ENCODE data around the gene PRR20G. TPM values are rescaled to one million over a fixed set of nuclear protein-coding genes. Genes with fewer than 3 reads are reported as not detected.

The PRR20G gene
- total and polyA plus RNA-seq, 8 donors = not detected

DNA sequence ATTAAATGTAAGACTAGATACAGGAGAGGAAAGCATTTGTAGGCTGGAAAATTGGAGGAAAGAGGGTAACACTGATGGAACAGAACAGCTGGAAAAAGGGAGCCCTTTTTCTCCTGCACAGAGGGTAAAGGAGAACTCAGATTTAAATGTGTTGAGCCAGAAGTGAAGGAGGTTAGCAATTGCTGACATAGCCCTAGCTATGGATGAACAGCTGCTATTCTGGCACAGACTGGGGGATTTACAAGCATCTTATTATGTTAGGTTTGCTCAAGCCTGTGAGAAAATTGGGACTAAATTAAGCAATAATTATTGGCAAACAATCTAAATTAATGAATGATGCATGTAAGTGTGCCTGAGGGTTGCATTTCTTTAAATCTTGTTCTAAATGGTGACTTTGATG is 40.6 kb upstream of the PRR20G start:
- Histone ChIP-seq H3K36me3 (no peaks in the 10 kb centered on the region), H3K27me3 (no peaks in the 10 kb centered on the region), H3K4me1 (no peaks in the 10 kb centered on the region), H3K4me3 (no peak overlapping the region), H3K9me3 (peaks cover 0 to 23% of the 10 kb centered on the region in 2 donors), H3K27ac (no peak overlapping the region)
- DNase-seq (peak in 2 of 4 donors; percentile 17 to 33), ATAC-seq (no peak)
- TF ChIP-seq, protein P1, sequence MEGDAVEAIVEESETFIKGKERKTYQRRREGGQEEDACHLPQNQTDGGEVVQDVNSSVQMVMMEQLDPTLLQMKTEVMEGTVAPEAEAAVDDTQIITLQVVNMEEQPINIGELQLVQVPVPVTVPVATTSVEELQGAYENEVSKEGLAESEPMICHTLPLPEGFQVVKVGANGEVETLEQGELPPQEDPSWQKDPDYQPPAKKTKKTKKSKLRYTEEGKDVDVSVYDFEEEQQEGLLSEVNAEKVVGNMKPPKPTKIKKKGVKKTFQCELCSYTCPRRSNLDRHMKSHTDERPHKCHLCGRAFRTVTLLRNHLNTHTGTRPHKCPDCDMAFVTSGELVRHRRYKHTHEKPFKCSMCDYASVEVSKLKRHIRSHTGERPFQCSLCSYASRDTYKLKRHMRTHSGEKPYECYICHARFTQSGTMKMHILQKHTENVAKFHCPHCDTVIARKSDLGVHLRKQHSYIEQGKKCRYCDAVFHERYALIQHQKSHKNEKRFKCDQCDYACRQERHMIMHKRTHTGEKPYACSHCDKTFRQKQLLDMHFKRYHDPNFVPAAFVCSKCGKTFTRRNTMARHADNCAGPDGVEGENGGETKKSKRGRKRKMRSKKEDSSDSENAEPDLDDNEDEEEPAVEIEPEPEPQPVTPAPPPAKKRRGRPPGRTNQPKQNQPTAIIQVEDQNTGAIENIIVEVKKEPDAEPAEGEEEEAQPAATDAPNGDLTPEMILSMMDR (IDR thresholded peaks at IDR 0.05) = no peak
- intact Hi-C loops (cut with DNase I) = no loop called here

DNA sequence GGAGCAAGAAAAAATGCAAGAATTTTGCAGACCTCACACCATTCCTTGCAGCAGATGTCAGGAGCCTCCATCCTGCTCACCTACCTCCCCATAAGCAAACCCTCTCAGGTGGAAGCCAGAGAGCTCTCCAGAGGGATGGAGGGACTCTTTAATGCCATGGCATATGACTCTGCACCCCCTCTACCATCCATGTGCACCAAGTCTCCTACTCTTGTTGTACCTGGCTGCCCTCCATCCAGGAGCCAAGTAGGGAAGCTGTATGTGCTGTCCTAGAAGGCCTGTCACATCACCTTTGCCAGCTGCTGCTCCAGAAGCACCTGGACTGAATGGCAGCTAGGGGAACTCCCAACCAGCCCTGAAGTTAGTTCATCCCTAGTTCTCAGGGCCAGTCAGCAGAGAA is 38.5 kb upstream of the PRR20G start:
- no peak overlapping the region for H3K4me3 ChIP-seq
- H3K9me3 ChIP-seq = peaks cover 0 to 18% of the 10 kb centered on the region in 2 donors
- no peaks in the 10 kb centered on the region for H3K27me3 ChIP-seq
- no peak overlapping the region for H3K27ac ChIP-seq
- H3K4me1 ChIP-seq = no peaks in the 10 kb centered on the region
- ATAC-seq (no peak), DNase-seq (no peak)
- intact Hi-C loops (cut with DNase I) = no loop called here
- H3K36me3 ChIP-seq = no peaks in the 10 kb centered on the region
- TF ChIP-seq, protein P1 (IDR thresholded peaks at IDR 0.05) = no peak

- TF ChIP-seq, protein P1 (IDR thresholded peaks at IDR 0.05) = no peak
- no peak overlapping the region for H3K27ac ChIP-seq
- DNase-seq (no peak), ATAC-seq (peak; percentile 75)
- no peaks in the 10 kb centered on the region for H3K27me3 ChIP-seq
- H3K4me1 ChIP-seq = no peaks in the 10 kb centered on the region
- H3K36me3 ChIP-seq = no peaks in the 10 kb centered on the region
- H3K4me3 ChIP-seq = no peak overlapping the region
- H3K9me3 ChIP-seq = peaks cover 0 to 11% of the 10 kb centered on the region in 2 donors
- intact Hi-C loops (cut with DNase I) = no loop called here
Observed at GRCh38 chr3:127325629-127325961, 37.7 kb upstream of the PRR20G start.

DNA sequence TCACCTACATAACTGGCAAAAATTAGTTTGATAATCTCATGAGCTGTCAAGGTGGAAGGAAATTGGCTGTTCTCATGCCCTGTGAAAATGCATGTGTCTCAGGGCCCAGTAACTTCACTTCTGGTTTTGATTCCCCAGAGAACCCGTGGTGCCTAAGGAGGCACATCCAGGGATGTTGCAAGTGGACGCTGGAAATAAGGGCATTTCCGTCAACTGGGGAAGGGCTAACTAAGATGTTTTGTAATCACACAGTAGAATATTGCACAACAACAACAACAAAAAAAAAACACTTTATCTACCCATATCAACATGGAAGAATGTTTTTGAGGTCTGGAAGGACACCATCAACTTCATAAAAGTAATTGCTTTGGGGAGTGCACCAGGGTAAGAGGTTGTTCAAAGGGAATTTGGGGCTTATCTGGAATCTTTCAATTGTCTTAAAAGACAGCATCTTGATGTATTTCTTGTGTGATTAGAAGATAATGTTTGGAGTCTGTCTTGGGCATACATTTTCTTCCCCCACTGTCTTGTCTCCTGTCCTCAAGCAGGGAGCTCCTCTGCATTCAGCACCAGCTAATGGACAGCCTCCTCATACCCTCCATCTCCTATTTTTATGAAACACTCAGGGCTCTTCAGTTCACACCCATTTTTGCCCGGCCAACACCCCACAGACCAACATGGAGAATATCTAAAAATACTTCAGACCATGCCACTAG is 37.2 kb upstream of the PRR20G start:
- Histone ChIP-seq H3K4me3 (no peak overlapping the region), H3K27ac (no peak overlapping the region), H3K4me1 (no peaks in the 10 kb centered on the region), H3K27me3 (no peaks in the 10 kb centered on the region), H3K36me3 (no peaks in the 10 kb centered on the region), H3K9me3 (peaks cover 0 to 6% of the 10 kb centered on the region in 2 donors)
- intact Hi-C loops (cut with DNase I) = no loop called here
- TF ChIP-seq, protein P1 (IDR thresholded peaks at IDR 0.05) = no peak
- ATAC-seq (peak; percentile 46), DNase-seq (no peak)

GRCh38 chr3:127324076-127324475 is 36.2 kb upstream of the PRR20G start:
- no peak for ATAC-seq
- Histone ChIP-seq H3K36me3 (no peaks in the 10 kb centered on the region), H3K27ac (no peak overlapping the region), H3K4me3 (no peak overlapping the region), H3K9me3 (no peaks in the 10 kb centered on the region), H3K27me3 (no peaks in the 10 kb centered on the region), H3K4me1 (no peaks in the 10 kb centered on the region)
- no peak for DNase-seq
- intact Hi-C loops (cut with DNase I) = no loop called here
- TF ChIP-seq, protein P1 (IDR thresholded peaks at IDR 0.05) = no peak
